ENCODE results near the gene FAM193B. TPM values are rescaled to one million over a fixed set of nuclear protein-coding genes. Genes with fewer than 3 reads are reported as not detected.

Gene FAM193B
- total RNA-seq, 1 donor from 2014 or later: 21.5 TPM

DNA sequence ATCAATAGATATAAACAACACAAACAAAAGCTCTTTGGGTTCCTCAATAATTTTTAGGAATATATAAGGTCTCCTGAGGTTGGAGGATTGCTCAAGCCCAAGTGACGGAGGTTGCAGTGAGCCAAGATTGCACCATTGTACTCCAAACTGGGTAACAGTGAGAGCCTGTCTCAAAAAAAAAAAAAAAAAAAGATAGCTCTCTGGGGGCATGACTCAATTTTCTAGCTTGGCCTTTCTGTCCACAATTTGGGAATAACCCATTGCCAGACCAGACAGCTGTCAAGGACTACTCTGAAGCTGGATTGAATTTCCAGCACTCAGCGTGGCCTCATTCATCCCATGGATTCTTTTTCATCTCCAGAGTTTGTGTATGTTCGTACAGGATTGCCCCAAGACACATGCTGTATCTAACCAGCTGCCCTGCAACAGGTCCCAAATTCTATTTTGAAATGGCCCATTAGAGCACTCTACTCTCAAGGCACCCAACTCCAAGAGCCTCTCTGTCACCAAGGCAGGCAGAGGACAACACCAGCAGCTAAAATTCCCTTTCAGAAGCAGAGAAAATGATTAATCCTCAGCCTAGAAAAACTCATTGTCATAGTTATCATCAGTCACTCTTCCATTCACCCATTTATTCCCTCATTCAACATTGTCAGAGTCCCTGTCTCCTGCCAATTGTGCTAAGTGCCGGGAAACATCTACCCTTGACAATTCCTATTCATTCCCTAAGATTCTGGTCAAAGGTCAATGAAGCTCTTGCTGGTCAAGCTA is 8.7 kb downstream of the FAM193B start:
- Histone ChIP-seq H3K4me3 (no peak overlapping the region), H3K36me3 (peaks cover 6% of the 10 kb centered on the region), H3K27me3 (ENCODE audit: low read depth) (no peaks in the 10 kb centered on the region), H3K27ac (replicated peaks) (peak overlapping the region; percentile 80), H3K9me3 (replicated peaks) (no peaks in the 10 kb centered on the region), H3K4me1 (peaks cover 81% of the 10 kb centered on the region)
- TF ChIP-seq, protein P1, sequence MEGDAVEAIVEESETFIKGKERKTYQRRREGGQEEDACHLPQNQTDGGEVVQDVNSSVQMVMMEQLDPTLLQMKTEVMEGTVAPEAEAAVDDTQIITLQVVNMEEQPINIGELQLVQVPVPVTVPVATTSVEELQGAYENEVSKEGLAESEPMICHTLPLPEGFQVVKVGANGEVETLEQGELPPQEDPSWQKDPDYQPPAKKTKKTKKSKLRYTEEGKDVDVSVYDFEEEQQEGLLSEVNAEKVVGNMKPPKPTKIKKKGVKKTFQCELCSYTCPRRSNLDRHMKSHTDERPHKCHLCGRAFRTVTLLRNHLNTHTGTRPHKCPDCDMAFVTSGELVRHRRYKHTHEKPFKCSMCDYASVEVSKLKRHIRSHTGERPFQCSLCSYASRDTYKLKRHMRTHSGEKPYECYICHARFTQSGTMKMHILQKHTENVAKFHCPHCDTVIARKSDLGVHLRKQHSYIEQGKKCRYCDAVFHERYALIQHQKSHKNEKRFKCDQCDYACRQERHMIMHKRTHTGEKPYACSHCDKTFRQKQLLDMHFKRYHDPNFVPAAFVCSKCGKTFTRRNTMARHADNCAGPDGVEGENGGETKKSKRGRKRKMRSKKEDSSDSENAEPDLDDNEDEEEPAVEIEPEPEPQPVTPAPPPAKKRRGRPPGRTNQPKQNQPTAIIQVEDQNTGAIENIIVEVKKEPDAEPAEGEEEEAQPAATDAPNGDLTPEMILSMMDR (IDR thresholded peaks at IDR 0.05; ENCODE audit: borderline replicate concordance): no peak
- intact Hi-C loops (cut with micrococcal nuclease): no loop called here
- DNase-seq: peak; percentile 56

DNA sequence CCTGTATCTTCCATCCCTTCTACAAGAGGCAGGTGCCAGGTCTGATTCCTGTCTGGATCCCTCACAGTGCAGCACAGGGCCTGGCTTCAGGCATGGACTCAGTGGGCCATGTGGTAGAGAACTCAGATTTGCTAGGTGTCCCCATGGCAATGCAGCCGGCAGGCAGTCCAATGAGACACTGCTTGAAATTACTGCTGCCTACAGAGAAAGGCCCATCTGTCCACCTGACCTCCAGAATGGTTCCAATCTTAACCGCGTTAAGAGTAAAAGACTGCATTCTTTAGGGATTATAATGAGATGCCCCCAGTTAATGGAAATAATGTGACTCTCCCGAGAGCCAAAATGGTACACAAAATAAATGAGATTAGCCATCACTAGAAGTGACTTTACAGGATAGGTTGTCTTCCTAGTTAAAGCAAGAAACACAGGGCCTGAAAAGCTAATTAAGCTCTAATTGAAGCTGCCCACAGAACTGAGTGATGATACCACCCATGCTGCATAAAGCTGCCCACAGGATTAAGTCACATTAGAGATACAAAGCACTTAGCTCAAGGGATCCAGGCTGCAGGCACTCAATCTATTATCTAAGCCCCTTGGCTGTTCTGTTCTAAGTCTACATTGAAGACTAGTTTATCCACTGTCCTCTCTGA is 11.4 kb downstream of the FAM193B start:
- H3K27ac ChIP-seq (replicated peaks): peak overlapping the region; percentile 80

DNA sequence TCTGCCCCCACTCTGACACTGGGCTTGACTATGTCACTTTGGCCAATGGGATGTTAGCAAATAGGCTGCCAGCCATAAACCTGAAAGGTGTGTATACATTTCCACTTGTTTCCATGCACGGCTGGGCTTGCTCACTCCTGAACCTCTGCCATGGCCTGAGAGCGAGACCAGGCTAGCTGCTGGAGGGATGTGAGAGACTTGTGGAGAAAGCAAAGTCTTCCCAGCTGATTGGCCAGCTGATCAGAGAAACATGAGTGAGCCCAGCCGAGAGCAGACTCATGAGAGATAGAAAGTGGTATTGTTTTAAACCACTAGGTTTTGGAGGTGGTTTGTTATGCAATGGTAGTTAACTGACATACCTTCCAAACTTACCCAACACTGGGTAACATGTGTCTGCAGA is 13.9 kb downstream of the FAM193B start:
- intact Hi-C loops (cut with micrococcal nuclease): no loop called here
- no peaks in the 10 kb centered on the region for H3K9me3 ChIP-seq (replicated peaks)
- no peaks in the 10 kb centered on the region for H3K27me3 ChIP-seq (ENCODE audit: low read depth)
- peaks cover 84% of the 10 kb centered on the region for H3K4me1 ChIP-seq
- no peak overlapping the region for H3K4me3 ChIP-seq
- no peak for DNase-seq
- TF ChIP-seq, protein P1 (IDR thresholded peaks at IDR 0.05; ENCODE audit: borderline replicate concordance): no peak
- H3K27ac ChIP-seq (replicated peaks): no peak overlapping the region
- peaks cover 27% of the 10 kb centered on the region for H3K36me3 ChIP-seq

More for the DNA sequence above, 11.4 kb downstream of the FAM193B start:
- Histone ChIP-seq H3K4me3 (no peak overlapping the region), H3K27me3 (ENCODE audit: low read depth) (no peaks in the 10 kb centered on the region), H3K4me1 (peaks cover 84% of the 10 kb centered on the region), H3K36me3 (peaks cover 12% of the 10 kb centered on the region), H3K9me3 (replicated peaks) (no peaks in the 10 kb centered on the region)
- intact Hi-C loops (cut with micrococcal nuclease): no loop called here
- TF ChIP-seq, protein P1 (IDR thresholded peaks at IDR 0.05; ENCODE audit: borderline replicate concordance): no peak
- no peak for DNase-seq

DNA sequence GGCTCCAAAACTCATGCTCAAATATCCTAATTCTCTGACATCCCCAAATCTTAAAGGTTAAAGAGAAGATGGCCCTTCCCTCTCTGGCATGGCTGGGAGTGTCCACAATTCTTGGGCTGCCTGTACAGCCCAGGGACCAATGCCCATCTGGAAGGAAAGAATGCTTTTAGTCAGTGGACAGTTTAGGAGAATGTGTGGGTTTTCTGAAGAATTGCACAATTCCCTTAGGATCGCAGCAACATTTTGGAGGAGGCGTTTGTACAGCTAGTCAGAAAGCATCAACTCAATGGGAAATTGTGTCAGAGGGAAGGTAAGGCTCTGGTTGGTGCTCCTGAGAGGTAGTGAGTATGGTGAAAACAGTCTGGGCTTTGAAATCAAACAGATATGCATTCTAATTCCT is 15.0 kb downstream of the FAM193B start:
- Histone ChIP-seq H3K27ac (replicated peaks) (peak overlapping the region; percentile 79), H3K4me1 (peaks cover 83% of the 10 kb centered on the region), H3K4me3 (no peak overlapping the region), H3K36me3 (peaks cover 37% of the 10 kb centered on the region), H3K9me3 (replicated peaks) (no peaks in the 10 kb centered on the region), H3K27me3 (ENCODE audit: low read depth) (no peaks in the 10 kb centered on the region)
- DNase-seq: no peak
- TF ChIP-seq, protein P1 (IDR thresholded peaks at IDR 0.05; ENCODE audit: borderline replicate concordance): no peak
- intact Hi-C loops (cut with micrococcal nuclease): no loop called here

DNA sequence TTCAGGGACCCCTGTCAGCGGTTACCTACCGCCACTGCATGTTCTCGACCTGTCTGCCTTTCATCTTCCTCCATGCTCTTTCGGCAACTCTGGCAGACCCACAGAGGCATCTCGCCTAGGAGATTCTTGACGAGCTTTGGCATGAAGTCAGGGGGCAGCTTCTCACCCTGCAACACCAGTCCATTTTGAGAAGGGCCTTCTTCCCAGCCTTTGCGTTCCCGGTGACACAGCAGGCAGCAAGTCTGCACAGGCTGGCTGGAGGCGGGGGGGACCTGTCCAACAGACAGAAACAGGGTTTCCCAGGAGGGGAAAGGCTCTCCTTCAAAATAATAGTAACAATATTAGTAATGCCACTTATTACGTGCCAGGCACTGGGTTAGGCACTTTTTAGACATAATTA is 15.5 kb downstream of the FAM193B start:
- intact Hi-C loops (cut with micrococcal nuclease): no loop called here
- Histone ChIP-seq H3K9me3 (replicated peaks) (no peaks in the 10 kb centered on the region), H3K36me3 (peaks cover 42% of the 10 kb centered on the region), H3K27me3 (ENCODE audit: low read depth) (no peaks in the 10 kb centered on the region), H3K4me3 (no peak overlapping the region), H3K4me1 (peaks cover 83% of the 10 kb centered on the region), H3K27ac (replicated peaks) (peak overlapping the region; percentile 79)
- DNase-seq: no peak
- TF ChIP-seq, protein P1 (IDR thresholded peaks at IDR 0.05; ENCODE audit: borderline replicate concordance): no peak

Measured in left ventricle myocardium inferior (tissue), 1 donor.